Osteocyte (in vitro differentiated cells): Measurements from ENCODE around the gene SLC22A4. TPM values are rescaled to one million over a fixed set of nuclear protein-coding genes. Genes with fewer than 3 reads are reported as not detected.

Source experiments
- DNase-seq: peaks from one replicate; pipeline ENCODE4 v3.0.0; 2021; ENCODE audit warnings: mixed read lengths; ENCODE audit not compliant: unreplicated experiment; ENCODE audit errors: extremely low spot score
- H3K27ac Mint-ChIP-seq: one replicate; pipeline ENCODE4 v1.8.0; 2021; ENCODE audit warnings: mild to moderate bottlenecking, mixed read lengths; ENCODE audit not compliant: unreplicated experiment
- H3K27me3 Mint-ChIP-seq: one replicate; pipeline ENCODE4 v1.8.0; 2021; ENCODE audit warnings: mixed read lengths; ENCODE audit not compliant: unreplicated experiment
- H3K36me3 Mint-ChIP-seq: one replicate; pipeline ENCODE4 v1.8.0; 2021; ENCODE audit warnings: mixed read lengths; ENCODE audit not compliant: unreplicated experiment
- H3K4me1 Mint-ChIP-seq: one replicate; pipeline ENCODE4 v1.8.0; 2021; ENCODE audit warnings: mixed read lengths; ENCODE audit not compliant: unreplicated experiment
- H3K4me3 Mint-ChIP-seq: one replicate; pipeline ENCODE4 v1.8.0; 2021; ENCODE audit warnings: mild to moderate bottlenecking, moderate library complexity, mixed read lengths; ENCODE audit not compliant: unreplicated experiment
- H3K9me3 Mint-ChIP-seq: one replicate; pipeline ENCODE4 v1.8.0; 2021; ENCODE audit warnings: mixed read lengths; ENCODE audit not compliant: unreplicated experiment
- CTCF ChIP-seq: fragments of 200-600 bp; sonication (generic); IDR thresholded peaks from 2 replicates; pipeline ENCODE4 v1.5.0; 2021; ENCODE audit warnings: antibody characterized with exemption, mild to moderate bottlenecking, moderate library complexity
- total RNA-seq: library from RNA; stranded (reverse); gene quantifications from 2 replicates; pipeline ENCODE4 v1.2.1, GENCODE V29; 2021

SLC22A4 gene
- total RNA-seq, 1 donor from 2014 or later = 1.4 TPM

- DNase-seq = peak; percentile 46
- TF ChIP-seq CTCF = no peak
- Mint-ChIP-seq H3K4me1 (peaks cover 56% of the 10 kb centered on the region), H3K4me3 (no peak overlapping the region), H3K9me3 (no peaks in the 10 kb centered on the region), H3K27me3 (no peaks in the 10 kb centered on the region), H3K27ac (peak overlapping the region; percentile 96), H3K36me3 (peaks cover 25% of the 10 kb centered on the region)
Observed at GRCh38 chr5:132264546-132265335, 29.5 kb upstream of the SLC22A4 start.

GRCh38 chr5:132265336-132266030 lies 28.7 kb upstream of the SLC22A4 start:
- H3K4me3 Mint-ChIP-seq = no peak overlapping the region
- no peaks in the 10 kb centered on the region for H3K9me3 Mint-ChIP-seq
- peak; percentile 91 for DNase-seq
- TF ChIP-seq CTCF = no peak
- H3K27ac Mint-ChIP-seq = peak overlapping the region; percentile 96
- no peaks in the 10 kb centered on the region for H3K27me3 Mint-ChIP-seq
- peaks cover 49% of the 10 kb centered on the region for H3K4me1 Mint-ChIP-seq
- peaks cover 26% of the 10 kb centered on the region for H3K36me3 Mint-ChIP-seq

- Mint-ChIP-seq H3K4me3 (no peak overlapping the region), H3K27ac (peak overlapping the region; percentile 96)
Observed at GRCh38 chr5:132266031-132266835, 28.0 kb upstream of the SLC22A4 start.

GRCh38 chr5:132266836-132267160 lies 27.4 kb upstream of the SLC22A4 start:
- H3K27ac Mint-ChIP-seq = peak overlapping the region; percentile 96
- no peak for DNase-seq
- peaks cover 43% of the 10 kb centered on the region for H3K4me1 Mint-ChIP-seq
- H3K36me3 Mint-ChIP-seq = peaks cover 30% of the 10 kb centered on the region
- no peak overlapping the region for H3K4me3 Mint-ChIP-seq
- no peak for TF ChIP-seq CTCF
- no peaks in the 10 kb centered on the region for H3K9me3 Mint-ChIP-seq
- H3K27me3 Mint-ChIP-seq = no peaks in the 10 kb centered on the region

More at GRCh38 chr5:132266031-132266835, 28.0 kb upstream of the SLC22A4 start:
- no peak for TF ChIP-seq CTCF
- Mint-ChIP-seq H3K9me3 (no peaks in the 10 kb centered on the region), H3K4me1 (peaks cover 43% of the 10 kb centered on the region), H3K27me3 (no peaks in the 10 kb centered on the region), H3K36me3 (peaks cover 32% of the 10 kb centered on the region)
- peak; percentile 77 for DNase-seq
